Mesothelial cell of epicardium (in vitro differentiated cells): ENCODE data around the gene NOP56. TPM values are rescaled to one million over a fixed set of nuclear protein-coding genes. Genes with fewer than 3 reads are reported as not detected.
A peak's percentile ranks its signal among the peaks of the same experiment; 100 is the strongest.
"Not testable (repeated sequence)": the region's sequence is repeated elsewhere in the genome, so short reads cannot be mapped to it uniquely, and the experiment has no call there.

Experiments used
- DNase-seq, 2 experiments: peaks; one replicate each; pipeline ENCODE4 v3.0.0; 2021; ENCODE audit warnings: low spot score in 2 of 2; ENCODE audit not compliant: unreplicated experiment in 2 of 2
- H3K27ac Mint-ChIP-seq: 2 replicates; pipeline ENCODE4 v1.8.0; 2021; ENCODE audit warnings: mixed read lengths
- H3K27me3 Mint-ChIP-seq: 2 replicates; pipeline ENCODE4 v1.8.0; 2021; ENCODE audit warnings: low read depth, mixed read lengths
- H3K36me3 Mint-ChIP-seq: 2 replicates; pipeline ENCODE4 v1.8.0; 2021; ENCODE audit warnings: mixed read lengths
- H3K4me1 Mint-ChIP-seq: 2 replicates; pipeline ENCODE4 v1.8.0; 2021; ENCODE audit warnings: mixed read lengths
- H3K4me3 Mint-ChIP-seq: 2 replicates; pipeline ENCODE4 v1.8.0; 2021; ENCODE audit warnings: mild to moderate bottlenecking, moderate library complexity, mixed read lengths
- H3K9me3 Mint-ChIP-seq: 2 replicates; pipeline ENCODE4 v1.8.0; 2021; ENCODE audit warnings: mixed read lengths
- total RNA-seq: library from RNA; stranded (reverse); gene quantifications from 3 replicates; pipeline ENCODE4 v1.2.1, GENCODE V29; 2021
- TF ChIP-seq, protein P1 (sequence below): fragments of 200-600 bp; sonication (generic); IDR thresholded peaks from one replicate; pipeline ENCODE4 v1.5.0; 2021; ENCODE audit warnings: antibody characterized with exemption; ENCODE audit not compliant: unreplicated experiment

NOP56 gene
- total RNA-seq, 1 donor from 2014 or later: 267 TPM

DNA sequence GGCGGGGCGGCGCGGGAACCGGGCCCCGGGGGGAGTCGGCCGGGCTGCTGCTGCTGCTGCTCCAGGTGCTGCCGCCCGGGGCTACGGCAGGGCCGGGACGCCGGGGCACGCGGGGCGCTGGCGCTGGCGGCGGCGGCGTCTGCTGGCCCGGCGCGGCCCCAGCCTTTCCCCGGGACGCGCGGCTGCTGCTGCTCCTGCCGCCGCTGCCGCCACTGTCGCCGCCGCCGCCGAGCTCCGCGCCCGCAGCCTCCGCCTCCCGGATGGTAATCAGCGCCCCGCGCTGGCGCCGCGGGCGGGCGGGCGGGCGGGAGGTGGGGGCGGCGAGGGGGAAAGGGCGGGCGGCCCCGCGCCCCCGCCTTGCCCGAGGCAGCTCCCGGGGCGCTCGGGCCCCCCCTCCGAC lies 40.5 kb downstream of the NOP56 start:
- DNase-seq: no peak
- Mint-ChIP-seq H3K4me1 (peaks cover 25% of the 10 kb centered on the region), H3K27me3 (peaks cover 75% of the 10 kb centered on the region), H3K27ac (no peak overlapping the region), H3K36me3 (peaks cover 7% of the 10 kb centered on the region), H3K4me3 (no peak overlapping the region), H3K9me3 (no peaks in the 10 kb centered on the region)
- TF ChIP-seq, protein P1, sequence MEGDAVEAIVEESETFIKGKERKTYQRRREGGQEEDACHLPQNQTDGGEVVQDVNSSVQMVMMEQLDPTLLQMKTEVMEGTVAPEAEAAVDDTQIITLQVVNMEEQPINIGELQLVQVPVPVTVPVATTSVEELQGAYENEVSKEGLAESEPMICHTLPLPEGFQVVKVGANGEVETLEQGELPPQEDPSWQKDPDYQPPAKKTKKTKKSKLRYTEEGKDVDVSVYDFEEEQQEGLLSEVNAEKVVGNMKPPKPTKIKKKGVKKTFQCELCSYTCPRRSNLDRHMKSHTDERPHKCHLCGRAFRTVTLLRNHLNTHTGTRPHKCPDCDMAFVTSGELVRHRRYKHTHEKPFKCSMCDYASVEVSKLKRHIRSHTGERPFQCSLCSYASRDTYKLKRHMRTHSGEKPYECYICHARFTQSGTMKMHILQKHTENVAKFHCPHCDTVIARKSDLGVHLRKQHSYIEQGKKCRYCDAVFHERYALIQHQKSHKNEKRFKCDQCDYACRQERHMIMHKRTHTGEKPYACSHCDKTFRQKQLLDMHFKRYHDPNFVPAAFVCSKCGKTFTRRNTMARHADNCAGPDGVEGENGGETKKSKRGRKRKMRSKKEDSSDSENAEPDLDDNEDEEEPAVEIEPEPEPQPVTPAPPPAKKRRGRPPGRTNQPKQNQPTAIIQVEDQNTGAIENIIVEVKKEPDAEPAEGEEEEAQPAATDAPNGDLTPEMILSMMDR: no peak

DNA sequence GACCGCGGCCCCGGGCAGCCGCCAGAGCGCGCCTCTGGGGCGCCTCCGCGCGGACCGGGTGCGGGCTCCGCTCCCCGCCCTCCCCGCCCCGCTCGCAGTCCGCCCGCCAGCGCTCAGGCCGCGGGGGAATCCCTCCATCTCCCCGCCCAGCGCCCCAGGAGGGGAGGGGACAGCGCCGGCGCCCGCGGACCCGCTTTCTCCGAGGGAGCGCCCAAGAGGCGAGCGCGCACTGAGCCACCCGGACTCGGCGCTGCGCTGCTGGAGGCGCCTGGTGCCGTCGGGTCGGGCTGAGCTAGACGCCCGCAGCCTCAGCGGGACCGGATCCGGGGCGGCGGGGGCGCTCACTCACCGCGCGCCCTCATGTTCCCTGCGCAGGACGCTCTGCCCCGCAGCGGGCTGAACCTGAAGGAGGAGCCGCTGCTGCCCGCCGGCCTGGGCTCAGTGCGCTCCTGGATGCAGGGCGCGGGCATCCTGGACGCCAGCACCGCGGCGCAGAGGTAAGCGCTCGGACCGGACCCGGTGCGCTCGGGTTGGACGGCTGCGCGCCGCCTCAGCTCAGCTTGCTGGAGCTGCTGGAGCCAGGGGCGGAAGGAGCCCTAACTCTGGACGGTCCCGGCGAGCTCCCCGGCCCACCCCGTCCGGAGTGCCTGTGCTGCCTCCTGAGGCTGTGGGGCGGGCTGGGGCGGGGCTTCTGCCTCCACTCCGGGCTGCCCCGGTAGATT lies 41.0 kb downstream of the NOP56 start:
- peak in 1 of 2 experiments; percentile 65 for DNase-seq

DNA sequence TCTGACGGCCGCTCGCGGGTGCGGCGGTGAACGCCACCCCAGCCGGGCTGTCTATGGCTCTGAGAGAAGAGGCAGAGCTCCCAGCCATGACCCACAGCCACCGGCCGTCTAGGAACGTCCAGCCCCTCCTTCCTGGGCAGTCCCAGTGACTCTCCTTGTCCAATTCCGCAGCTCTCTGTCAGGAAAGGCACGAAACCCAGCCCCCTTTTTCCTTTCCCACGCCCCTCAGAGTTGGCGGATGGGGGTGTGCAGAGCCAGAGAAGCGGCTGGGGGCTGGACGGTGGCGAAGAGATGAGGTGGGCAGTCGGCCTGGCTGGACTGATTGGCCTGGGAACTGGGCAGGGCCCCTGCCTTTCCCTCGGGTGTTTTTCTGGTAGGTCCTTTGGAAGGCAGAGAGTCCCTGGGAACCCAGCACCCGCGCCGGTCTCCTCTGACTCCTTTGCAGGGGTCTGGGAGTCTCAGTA lies 41.6 kb downstream of the NOP56 start:
- TF ChIP-seq, protein P1: no peak
- Mint-ChIP-seq H3K36me3 (peaks cover 5% of the 10 kb centered on the region), H3K27ac (no peak overlapping the region), H3K4me1 (peaks cover 22% of the 10 kb centered on the region), H3K4me3 (peak overlapping the region; percentile 45), H3K9me3 (no peaks in the 10 kb centered on the region), H3K27me3 (peaks cover 74% of the 10 kb centered on the region)
- no peak for DNase-seq

More for the DNA sequence above, 41.0 kb downstream of the NOP56 start:
- peaks cover 7% of the 10 kb centered on the region for H3K36me3 Mint-ChIP-seq
- H3K4me1 Mint-ChIP-seq: peaks cover 22% of the 10 kb centered on the region
- no peaks in the 10 kb centered on the region for H3K9me3 Mint-ChIP-seq
- TF ChIP-seq, protein P1: no peak
- peak overlapping the region; percentile 45 for H3K4me3 Mint-ChIP-seq
- peaks cover 72% of the 10 kb centered on the region for H3K27me3 Mint-ChIP-seq
- no peak overlapping the region for H3K27ac Mint-ChIP-seq

DNA sequence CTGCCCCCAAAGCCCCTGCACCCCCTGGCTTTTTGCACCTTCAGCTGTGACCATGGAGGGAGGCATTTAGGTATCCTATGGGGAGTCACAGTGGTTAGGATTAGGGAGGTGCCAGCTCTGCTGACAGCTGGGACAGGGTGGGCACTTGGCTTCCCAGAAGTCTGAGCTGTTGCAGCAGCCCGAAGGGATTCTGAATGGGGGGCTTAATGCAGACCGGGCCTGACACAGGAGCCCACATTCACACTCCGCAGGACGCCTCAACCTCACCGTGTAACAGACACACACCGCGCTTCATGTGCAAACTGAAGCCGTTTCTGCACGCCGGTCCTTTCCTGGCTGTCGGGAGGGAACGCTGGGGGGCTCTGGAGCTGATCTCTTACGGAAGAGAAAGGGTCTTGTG lies 42.1 kb downstream of the NOP56 start:
- no peak for DNase-seq
- Mint-ChIP-seq H3K27me3 (peaks cover 74% of the 10 kb centered on the region), H3K9me3 (no peaks in the 10 kb centered on the region), H3K36me3 (peaks cover 5% of the 10 kb centered on the region), H3K4me3 (peak overlapping the region; percentile 45), H3K27ac (no peak overlapping the region), H3K4me1 (peaks cover 22% of the 10 kb centered on the region)
- TF ChIP-seq, protein P1: no peak

DNA sequence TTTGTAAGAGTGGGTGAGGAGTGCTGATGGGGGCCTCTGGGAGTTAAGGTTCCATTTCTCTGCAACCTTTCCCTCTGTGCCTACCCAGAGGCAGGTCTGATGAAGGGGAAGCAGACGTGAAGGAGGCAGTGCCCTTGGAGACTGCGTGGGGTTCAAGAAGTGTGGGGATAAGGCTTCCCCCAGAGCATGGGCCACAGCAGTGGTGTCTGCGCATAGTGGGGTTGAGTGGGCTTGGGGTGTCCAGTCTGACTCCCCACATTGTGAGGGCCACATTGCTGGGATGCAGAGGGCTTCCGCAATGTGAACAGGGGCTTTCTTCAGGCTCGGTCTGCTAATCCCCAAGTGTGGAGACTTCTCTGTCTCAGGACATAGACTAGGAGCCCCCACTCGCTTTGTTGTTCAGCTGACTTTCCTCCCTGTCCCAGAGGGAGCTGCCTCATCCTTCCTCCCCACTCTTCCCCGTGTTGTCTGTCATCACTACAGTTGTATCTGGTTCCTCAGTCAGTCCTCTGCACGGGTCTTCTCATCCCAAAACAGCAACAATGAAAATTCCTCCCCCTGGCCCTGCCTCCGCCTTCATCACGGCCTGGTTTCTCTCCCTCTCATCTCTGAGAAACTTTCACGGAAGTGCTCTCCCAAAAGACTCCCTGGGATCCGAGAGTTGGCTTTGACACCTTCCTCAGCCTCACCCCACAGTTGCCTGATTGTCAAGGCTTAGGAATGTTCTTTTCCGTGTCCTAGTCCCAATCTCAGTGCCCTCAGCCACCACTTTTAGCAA lies 43.0 kb downstream of the NOP56 start:
- DNase-seq: no peak
- peak overlapping the region; percentile 45 for H3K4me3 Mint-ChIP-seq
- no peaks in the 10 kb centered on the region for H3K9me3 Mint-ChIP-seq
- H3K36me3 Mint-ChIP-seq: peaks cover 6% of the 10 kb centered on the region
- peaks cover 22% of the 10 kb centered on the region for H3K4me1 Mint-ChIP-seq
- H3K27ac Mint-ChIP-seq: no peak overlapping the region
- H3K27me3 Mint-ChIP-seq: peaks cover 74% of the 10 kb centered on the region
- TF ChIP-seq, protein P1: no peak

DNA sequence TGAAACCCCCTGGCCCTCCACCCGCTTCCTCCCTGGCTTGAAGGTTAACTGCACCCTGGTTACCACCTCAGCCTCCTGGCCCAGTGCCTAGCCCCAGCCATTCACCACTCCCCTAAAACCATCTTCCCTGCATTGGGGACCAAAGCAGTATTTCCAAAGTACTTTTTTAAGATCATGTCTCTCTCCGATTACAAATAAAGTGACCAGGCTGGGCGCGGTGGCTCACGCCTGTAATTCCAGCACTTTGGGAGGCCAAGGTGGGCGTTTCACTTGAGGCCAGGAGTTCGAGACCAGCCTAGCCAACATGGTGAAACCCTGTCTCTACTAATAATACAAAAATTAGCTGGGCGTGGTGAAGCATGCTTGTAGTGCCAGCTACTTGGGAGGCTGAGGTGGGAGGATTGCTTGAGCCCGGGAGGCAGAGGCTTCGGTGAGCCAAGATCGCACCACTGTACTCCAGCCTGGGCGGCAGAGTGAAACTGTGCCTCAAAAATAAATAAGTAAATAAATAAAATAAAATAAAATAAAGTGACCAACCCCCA lies 43.6 kb downstream of the NOP56 start:
- H3K27ac Mint-ChIP-seq, H3K9me3 Mint-ChIP-seq, H3K36me3 Mint-ChIP-seq, H3K4me3 Mint-ChIP-seq, DNase-seq: not testable (repeated sequence)
- Mint-ChIP-seq H3K4me1 (peaks cover 18% of the 10 kb centered on the region), H3K27me3 (peaks cover 76% of the 10 kb centered on the region)
